Ovary (tissue), 3 donors: ENCODE data around the gene PARG.
"Not testable (repeated sequence)": the region's sequence is repeated elsewhere in the genome, so short reads cannot be mapped to it uniquely, and the experiment has no call there.

Experiments used
- CTCF ChIP-seq, 3 donors: fragments of 450-650 bp in 2 of 3; fragments of 200-600 bp in 1 of 3; IDR thresholded peaks; one replicate each; pipeline versions ENCODE4 v1.5.1 to v1.8.0; 2016 to 2022; ENCODE audit warnings: antibody characterized with exemption in 3 of 3, mild to moderate bottlenecking in 1 of 3
- EP300 ChIP-seq: sonication (generic); formaldehyde crosslinking; IDR thresholded peaks from one replicate; pipeline ENCODE4 v1.6.1; 2017; ENCODE audit warnings: antibody characterized with exemption
- POLR2A ChIP-seq: fragments of 450-650 bp; IDR thresholded peaks from one replicate; pipeline ENCODE4 v1.6.1; 2017; ENCODE audit warnings: antibody characterized with exemption, mild to moderate bottlenecking, moderate library complexity
- donor health status: DM: no; HTN: no; CAD: no.

GRCh38 chr10:49971466-49971865, 29.6 kb upstream of the PARG start:
- TF ChIP-seq POLR2A; CTCF (IDR thresholded peaks at IDR 0.05); EP300: not testable (repeated sequence)
